Lung (tissue), 13 donors: ENCODE data around the gene SLC16A1. TPM values are rescaled to one million over a fixed set of nuclear protein-coding genes. Genes with fewer than 3 reads are reported as not detected.

Experiments
- ATAC-seq: fragments of 200-7000 bp; cut with Tn5 transposase; one replicate; pipeline ENCODE4 v1.9.1; 2020; ENCODE audit warnings: moderate number of reproducible peaks; ENCODE audit not compliant: insufficient read depth, low FRiP score
- DNase-seq, 3 donors: peaks; one replicate each; pipeline ENCODE4 v3.0.0-alpha.2; 2013 to 2017
- H3K27ac ChIP-seq, 2 donors: one replicate each; pipeline ENCODE4 v1.5.1; 2013; ENCODE audit warnings: mild to moderate bottlenecking in 2 of 2, moderate library complexity in 2 of 2, control low read depth in 1 of 2, inconsistent platforms in 1 of 2, low read depth in 1 of 2, low read length in 1 of 2
- H3K27me3 ChIP-seq, 3 donors: one replicate each; pipeline ENCODE4 v1.5.1; 2013; ENCODE audit warnings: low read length in 2 of 3; ENCODE audit not compliant: control insufficient read depth in 3 of 3, insufficient read depth in 3 of 3
- H3K36me3 ChIP-seq, 4 donors: one replicate each; pipeline ENCODE4 v1.5.1; 2013; ENCODE audit warnings: low read length in 4 of 4, mild to moderate bottlenecking in 1 of 4, moderate library complexity in 1 of 4; ENCODE audit not compliant: control insufficient read depth in 4 of 4, insufficient read depth in 4 of 4
- H3K4me1 ChIP-seq, 5 donors: one replicate each; pipeline ENCODE4 v1.5.1; 2013; ENCODE audit warnings: low read length in 5 of 5, mild to moderate bottlenecking in 2 of 5, moderate library complexity in 1 of 5; ENCODE audit not compliant: control insufficient read depth in 5 of 5, insufficient read depth in 5 of 5
- H3K4me3 ChIP-seq: one replicate; pipeline ENCODE4 v1.5.1; 2013; ENCODE audit warnings: mild to moderate bottlenecking, control low read depth, moderate library complexity
- H3K9ac ChIP-seq, 2 donors: one replicate each; pipeline ENCODE4 v1.5.1; 2013; ENCODE audit warnings: low read length in 2 of 2, control low read depth in 1 of 2; ENCODE audit not compliant: insufficient read depth in 1 of 2
- H3K9me3 ChIP-seq, 4 donors: one replicate each; pipeline ENCODE4 v1.5.1; 2013; ENCODE audit warnings: low read length in 3 of 4, mild to moderate bottlenecking in 1 of 4, moderate library complexity in 1 of 4; ENCODE audit not compliant: control insufficient read depth in 4 of 4, insufficient read depth in 3 of 4
- WGBS, 2 donors: extraction: QIAGEN DNeasy Blood & Tissue Kit; methylation state at CpG; one replicate each; pipeline ENCODE4 v1.1.7; 2013; 5-methylcytosine and 5-hydroxymethylcytosine counted together
- polyA plus RNA-seq, 2 donors: library from polyadenylated mRNA; stranded (reverse); fragments of 200-250 nt; gene quantifications; one replicate each; pipeline ENCODE4 v1.2.1, GENCODE V29; 2013
- small RNA-seq: library from RNA; depleted of rRNA; stranded (forward); fragments of <200 nt; gene quantifications from one replicate; pipeline ENCODE3, GENCODE V24; 2014; ENCODE audit warnings: low replicate concordance
- total RNA-seq, 2 donors: library from RNA; depleted of rRNA in 1 of 2; stranded (reverse); fragments of >200 nt in 1 of 2; gene quantifications; one replicate each; pipeline ENCODE4 v1.2.1, GENCODE V29; 2014 to 2021
- TF ChIP-seq, protein P1 (sequence below): IDR thresholded peaks from 2 replicates; pipeline ENCODE4 v1.5.1; 2012; ENCODE audit warnings: mild to moderate bottlenecking; ENCODE audit errors: control extremely low read depth, extremely low read depth
- donor health status: control.
- donor health status: control.
- donor health status: Bipolar disorder and iron deficiency.
- donor health status: healthy.
- donor health status: DM: yes; HTN: yes; CAD: no.

Gene SLC16A1
- total and polyA plus RNA-seq, 4 donors: 2.4 to 27.6 (median 8.2) TPM

DNA sequence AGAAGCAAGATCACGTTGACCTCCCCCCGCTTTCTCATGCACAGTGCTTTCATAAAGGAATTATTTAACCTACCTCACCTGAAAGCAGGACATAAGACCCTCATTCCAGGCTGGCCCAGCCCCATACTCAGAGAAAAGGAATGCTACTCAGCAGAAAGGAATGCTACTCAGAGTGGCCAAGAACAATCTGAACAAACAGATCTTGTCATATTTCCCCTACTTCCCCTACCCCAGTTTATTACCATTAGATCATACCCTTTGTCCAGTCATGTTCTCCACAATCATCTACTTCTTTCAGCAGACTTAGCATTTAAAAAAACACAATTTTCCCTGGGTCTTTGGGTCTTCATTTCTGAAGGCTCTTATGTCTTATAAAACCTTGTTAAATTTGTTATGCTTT is 89.8 kb downstream of the SLC16A1 start:
- Histone ChIP-seq H3K27me3 (no peaks in the 10 kb centered on the region), H3K4me3 (no peak overlapping the region), H3K9ac (no peak overlapping the region), H3K36me3 (no peaks in the 10 kb centered on the region), H3K27ac (no peak overlapping the region), H3K9me3 (no peaks in the 10 kb centered on the region), H3K4me1 (no peaks in the 10 kb centered on the region)
- 90 to 96% methylated on average over 2 of the region's 2 CpGs for WGBS, 2 donors
- ATAC-seq (no peak), DNase-seq (no peak)
- TF ChIP-seq, protein P1, sequence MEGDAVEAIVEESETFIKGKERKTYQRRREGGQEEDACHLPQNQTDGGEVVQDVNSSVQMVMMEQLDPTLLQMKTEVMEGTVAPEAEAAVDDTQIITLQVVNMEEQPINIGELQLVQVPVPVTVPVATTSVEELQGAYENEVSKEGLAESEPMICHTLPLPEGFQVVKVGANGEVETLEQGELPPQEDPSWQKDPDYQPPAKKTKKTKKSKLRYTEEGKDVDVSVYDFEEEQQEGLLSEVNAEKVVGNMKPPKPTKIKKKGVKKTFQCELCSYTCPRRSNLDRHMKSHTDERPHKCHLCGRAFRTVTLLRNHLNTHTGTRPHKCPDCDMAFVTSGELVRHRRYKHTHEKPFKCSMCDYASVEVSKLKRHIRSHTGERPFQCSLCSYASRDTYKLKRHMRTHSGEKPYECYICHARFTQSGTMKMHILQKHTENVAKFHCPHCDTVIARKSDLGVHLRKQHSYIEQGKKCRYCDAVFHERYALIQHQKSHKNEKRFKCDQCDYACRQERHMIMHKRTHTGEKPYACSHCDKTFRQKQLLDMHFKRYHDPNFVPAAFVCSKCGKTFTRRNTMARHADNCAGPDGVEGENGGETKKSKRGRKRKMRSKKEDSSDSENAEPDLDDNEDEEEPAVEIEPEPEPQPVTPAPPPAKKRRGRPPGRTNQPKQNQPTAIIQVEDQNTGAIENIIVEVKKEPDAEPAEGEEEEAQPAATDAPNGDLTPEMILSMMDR: no peak

DNA sequence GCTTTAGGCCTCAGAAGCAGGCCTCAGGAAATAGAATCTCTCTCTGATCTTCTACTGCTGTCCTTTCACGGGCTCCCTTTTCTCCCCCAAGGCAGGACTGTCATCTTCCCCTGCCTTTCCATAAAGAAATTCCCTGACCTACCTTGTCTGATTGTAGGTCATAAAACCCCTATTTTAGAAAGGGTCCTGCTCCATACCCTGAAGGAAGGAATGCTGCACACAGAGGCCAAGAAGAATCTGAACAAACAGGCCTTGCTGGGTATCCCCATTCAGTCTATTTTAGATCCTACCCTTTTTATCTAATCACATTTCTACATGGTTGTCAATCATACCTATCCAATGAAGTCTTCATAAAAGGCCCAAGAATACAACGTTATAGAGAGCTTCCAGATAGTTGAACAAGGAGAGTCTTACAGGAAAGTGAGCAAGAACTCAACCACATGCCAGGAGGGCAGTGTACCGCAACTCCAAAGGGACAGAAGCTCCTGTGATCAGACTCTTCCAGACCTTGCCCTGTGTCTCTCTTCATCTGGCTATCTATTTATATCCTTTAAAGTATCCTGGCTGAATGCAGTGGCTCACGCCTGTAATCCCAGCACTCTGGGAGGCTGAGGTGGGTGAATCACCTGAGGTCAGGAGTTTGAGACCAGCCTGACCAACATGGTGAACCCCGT is 93.1 kb downstream of the SLC16A1 start:
- Histone ChIP-seq H3K4me3 (no peak overlapping the region), H3K27ac (no peak overlapping the region), H3K27me3 (no peaks in the 10 kb centered on the region), H3K9me3 (no peaks in the 10 kb centered on the region), H3K9ac (no peak overlapping the region), H3K4me1 (no peaks in the 10 kb centered on the region), H3K36me3 (no peaks in the 10 kb centered on the region)
- ATAC-seq: no peak
- 94% methylated on average over 5 of the region's 5 CpGs for WGBS, 2 donors
- TF ChIP-seq, protein P1: no peak
- no peak for DNase-seq

Small RNA genes within 50 kb of the gene (small RNA-seq; reads per million reads assigned to genes)
- not detected for gene AL390729.2

Other genes with a start within 250 kb of the SLC16A1 start
- 100 to 1,000 TPM; 125 to 211 TPM for gene RHOC, start 249.1 kb downstream of the SLC16A1 start, total RNA-seq
- gene RHOC, start 249.1 kb downstream of the SLC16A1 start, polyA plus RNA-seq: 100 to 1,000 TPM; 169 to 243 TPM
- under 1 TPM in 1 of 2 donors, not detected in 1; 0.64 TPM for gene PPM1J, start 240.9 kb downstream of the SLC16A1 start, total RNA-seq
- gene PPM1J, start 240.9 kb downstream of the SLC16A1 start, polyA plus RNA-seq: under 1 TPM; 0.45 to 0.92 TPM
- 10 to 100 TPM; 12.5 to 33.6 TPM for gene LRIG2, start 117.0 kb upstream of the SLC16A1 start, total RNA-seq
- gene LRIG2, start 117.0 kb upstream of the SLC16A1 start, polyA plus RNA-seq: 1 to 10 TPM; 2.9 to 4.1 TPM